Parathyroid adenoma (tissue), 2 donors: ENCODE results near the gene RBBP8.

Source experiments
- H2AFZ ChIP-seq: fragments of 300-600 bp; sonication (generic); one replicate; pipeline ENCODE4 v1.7.0; 2017; ENCODE audit warnings: antibody characterized with exemption, mild to moderate bottlenecking
- H3K27ac ChIP-seq: fragments of 300-600 bp; sonication (generic); one replicate; pipeline ENCODE4 v1.7.0; 2017
- H3K27me3 ChIP-seq: fragments of 300-600 bp; sonication (generic); one replicate; pipeline ENCODE4 v1.7.0; 2017; ENCODE audit warnings: low read length; ENCODE audit not compliant: control insufficient read depth, insufficient read depth
- H3K36me3 ChIP-seq: fragments of 300-600 bp; sonication (generic); one replicate; pipeline ENCODE4 v1.7.0; 2017; ENCODE audit warnings: low read length; ENCODE audit not compliant: control insufficient read depth, insufficient read depth
- H3K4me1 ChIP-seq: fragments of 300-600 bp; sonication (generic); one replicate; pipeline ENCODE4 v1.7.0; 2017; ENCODE audit warnings: control low read depth
- H3K4me2 ChIP-seq: fragments of 300-600 bp; sonication (generic); one replicate; pipeline ENCODE4 v1.7.0; 2017; ENCODE audit warnings: low read length
- H3K4me3 ChIP-seq: fragments of 300-600 bp; sonication (generic); one replicate; pipeline ENCODE4 v1.7.0; 2017; ENCODE audit warnings: low read depth, low read length
- H3K79me2 ChIP-seq: fragments of 300-600 bp; sonication (generic); one replicate; pipeline ENCODE4 v1.7.0; 2017; ENCODE audit warnings: control low read depth
- H3K9ac ChIP-seq: fragments of 300-600 bp; sonication (generic); one replicate; pipeline ENCODE4 v1.7.0; 2017; ENCODE audit warnings: mild to moderate bottlenecking
- H3K9me3 ChIP-seq: fragments of 300-600 bp; sonication (generic); one replicate; pipeline ENCODE4 v1.7.0; 2017; ENCODE audit warnings: low read length; ENCODE audit not compliant: control insufficient read depth
- TF ChIP-seq, protein P1 (sequence below): fragments of 300-600 bp; sonication (generic); IDR thresholded peaks from one replicate; pipeline ENCODE4 v1.7.0; 2017; ENCODE audit warnings: antibody characterized with exemption, mild to moderate bottlenecking
- donor health status: primary hyperparathyroidism.

The RBBP8 gene

GRCh38 chr18:23049698-23050373, 116.7 kb downstream of the RBBP8 start:
- H3K4me3 ChIP-seq: no peak overlapping the region
- no peaks in the 10 kb centered on the region for H3K9me3 ChIP-seq
- H3K9ac ChIP-seq: no peak overlapping the region
- H3K4me1 ChIP-seq: no peaks in the 10 kb centered on the region
- TF ChIP-seq, protein P1, sequence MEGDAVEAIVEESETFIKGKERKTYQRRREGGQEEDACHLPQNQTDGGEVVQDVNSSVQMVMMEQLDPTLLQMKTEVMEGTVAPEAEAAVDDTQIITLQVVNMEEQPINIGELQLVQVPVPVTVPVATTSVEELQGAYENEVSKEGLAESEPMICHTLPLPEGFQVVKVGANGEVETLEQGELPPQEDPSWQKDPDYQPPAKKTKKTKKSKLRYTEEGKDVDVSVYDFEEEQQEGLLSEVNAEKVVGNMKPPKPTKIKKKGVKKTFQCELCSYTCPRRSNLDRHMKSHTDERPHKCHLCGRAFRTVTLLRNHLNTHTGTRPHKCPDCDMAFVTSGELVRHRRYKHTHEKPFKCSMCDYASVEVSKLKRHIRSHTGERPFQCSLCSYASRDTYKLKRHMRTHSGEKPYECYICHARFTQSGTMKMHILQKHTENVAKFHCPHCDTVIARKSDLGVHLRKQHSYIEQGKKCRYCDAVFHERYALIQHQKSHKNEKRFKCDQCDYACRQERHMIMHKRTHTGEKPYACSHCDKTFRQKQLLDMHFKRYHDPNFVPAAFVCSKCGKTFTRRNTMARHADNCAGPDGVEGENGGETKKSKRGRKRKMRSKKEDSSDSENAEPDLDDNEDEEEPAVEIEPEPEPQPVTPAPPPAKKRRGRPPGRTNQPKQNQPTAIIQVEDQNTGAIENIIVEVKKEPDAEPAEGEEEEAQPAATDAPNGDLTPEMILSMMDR: no peak
- no peaks in the 10 kb centered on the region for H3K79me2 ChIP-seq
- H3K27ac ChIP-seq: no peak overlapping the region
- no peak overlapping the region for H2AFZ ChIP-seq
- H3K36me3 ChIP-seq: no peaks in the 10 kb centered on the region
- H3K4me2 ChIP-seq: no peak overlapping the region
- H3K27me3 ChIP-seq: no peaks in the 10 kb centered on the region

GRCh38 chr18:23053776-23054457, 120.8 kb downstream of the RBBP8 start:
- Histone ChIP-seq H3K4me1 (no peaks in the 10 kb centered on the region), H3K27ac (no peak overlapping the region)
- TF ChIP-seq, protein P1: no peak

DNA sequence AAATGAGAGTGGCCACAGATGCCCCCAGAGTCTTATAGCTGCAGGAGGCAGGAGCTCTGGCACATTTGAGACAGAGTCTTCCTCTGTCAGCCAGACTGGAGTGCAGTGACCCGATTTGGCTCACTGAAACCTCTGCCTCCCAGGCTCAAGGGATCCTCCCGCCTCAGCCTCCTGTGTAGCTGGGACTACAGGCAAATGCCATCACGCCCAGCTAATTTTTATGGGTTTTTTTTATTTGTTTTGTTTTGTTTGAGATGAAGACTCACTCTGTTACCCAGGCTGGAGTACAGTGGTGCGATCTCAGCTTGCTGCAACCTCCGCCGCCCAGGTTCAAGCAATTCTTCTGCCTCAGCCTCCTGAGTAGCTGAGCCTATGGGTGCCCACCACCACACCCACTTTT, 121.4 kb downstream of the RBBP8 start:
- Histone ChIP-seq H3K9ac (no peak overlapping the region), H3K27me3 (no peaks in the 10 kb centered on the region), H3K9me3 (no peaks in the 10 kb centered on the region), H3K36me3 (no peaks in the 10 kb centered on the region), H2AFZ (no peak overlapping the region), H3K79me2 (no peaks in the 10 kb centered on the region), H3K4me1 (no peaks in the 10 kb centered on the region), H3K4me3 (no peak overlapping the region), H3K27ac (no peak overlapping the region), H3K4me2 (no peak overlapping the region)
- TF ChIP-seq, protein P1: no peak

More at GRCh38 chr18:23053776-23054457, 120.8 kb downstream of the RBBP8 start:
- Histone ChIP-seq H3K27me3 (no peaks in the 10 kb centered on the region), H3K9ac (no peak overlapping the region), H3K9me3 (no peaks in the 10 kb centered on the region), H3K4me3 (no peak overlapping the region), H3K4me2 (no peak overlapping the region), H3K79me2 (no peaks in the 10 kb centered on the region), H3K36me3 (no peaks in the 10 kb centered on the region), H2AFZ (no peak overlapping the region)

GRCh38 chr18:23056315-23056714, 123.2 kb downstream of the RBBP8 start:
- Histone ChIP-seq H3K36me3 (no peaks in the 10 kb centered on the region), H3K79me2 (no peaks in the 10 kb centered on the region), H3K27ac (no peak overlapping the region), H3K4me3 (no peak overlapping the region), H3K9ac (no peak overlapping the region), H2AFZ (no peak overlapping the region), H3K4me2 (no peak overlapping the region), H3K4me1 (no peaks in the 10 kb centered on the region), H3K9me3 (no peaks in the 10 kb centered on the region), H3K27me3 (no peaks in the 10 kb centered on the region)
- TF ChIP-seq, protein P1: no peak
